Endothelial cell of umbilical vein (primary cell): ENCODE results near the gene SCLT1.

Experiments used
- EZH2 ChIP-seq: IDR thresholded peaks from 2 replicates; pipeline ENCODE4 v1.6.1; 2012; ENCODE audit warnings: borderline replicate concordance, low read depth, mild to moderate bottlenecking, moderate library complexity, low read length, inconsistent platforms; ENCODE audit not compliant: severe bottlenecking
- FOS ChIP-seq: IDR thresholded peaks from 2 replicates; pipeline ENCODE4 v1.6.1; 2011; ENCODE audit warnings: mild to moderate bottlenecking, low read length, moderate library complexity, borderline replicate concordance; ENCODE audit not compliant: insufficient read depth
- GATA2 ChIP-seq: IDR thresholded peaks from 2 replicates; pipeline ENCODE4 v1.7.0; 2011; ENCODE audit warnings: low read depth, mild to moderate bottlenecking, moderate library complexity, mixed read lengths, low read length; ENCODE audit not compliant: insufficient read length, insufficient read depth
- JUN ChIP-seq: IDR thresholded peaks from 2 replicates; pipeline ENCODE4 v1.6.1; 2011; ENCODE audit warnings: borderline replicate concordance, low read depth; ENCODE audit not compliant: insufficient read length, insufficient read depth
- MYC ChIP-seq: IDR thresholded peaks from one replicate; pipeline ENCODE4 v1.6.1; 2011; ENCODE audit warnings: mild to moderate bottlenecking, low read depth, low read length
- POLR2A ChIP-seq: IDR thresholded peaks from 2 replicates; pipeline ENCODE4 v1.6.1; 2012; ENCODE audit warnings: low read depth, mild to moderate bottlenecking, control low read depth, low read length
- POLR2AphosphoS5 ChIP-seq: IDR thresholded peaks from 2 replicates; pipeline ENCODE4 v1.6.1; 2012; ENCODE audit warnings: low read depth, mild to moderate bottlenecking, control low read depth, low read length, moderate library complexity; ENCODE audit not compliant: insufficient read depth
- TF ChIP-seq, protein P1 (sequence below), 2 donors: IDR thresholded peaks; 1 replicate in 1 of 2; 2 replicates in 1 of 2; pipeline ENCODE4 v1.5.1; 2011; ENCODE audit warnings: low read length in 2 of 2, mild to moderate bottlenecking in 2 of 2, moderate library complexity in 2 of 2, control low read depth in 1 of 2, inconsistent platforms in 1 of 2, low read depth in 1 of 2; ENCODE audit not compliant: insufficient read depth in 1 of 2; ENCODE audit errors: extremely low read depth in 1 of 2
- TF ChIP-seq, protein P2 (sequence below): IDR thresholded peaks from 2 replicates; pipeline ENCODE4 v1.6.1; 2011; ENCODE audit not compliant: insufficient read depth, insufficient read length

DNA sequence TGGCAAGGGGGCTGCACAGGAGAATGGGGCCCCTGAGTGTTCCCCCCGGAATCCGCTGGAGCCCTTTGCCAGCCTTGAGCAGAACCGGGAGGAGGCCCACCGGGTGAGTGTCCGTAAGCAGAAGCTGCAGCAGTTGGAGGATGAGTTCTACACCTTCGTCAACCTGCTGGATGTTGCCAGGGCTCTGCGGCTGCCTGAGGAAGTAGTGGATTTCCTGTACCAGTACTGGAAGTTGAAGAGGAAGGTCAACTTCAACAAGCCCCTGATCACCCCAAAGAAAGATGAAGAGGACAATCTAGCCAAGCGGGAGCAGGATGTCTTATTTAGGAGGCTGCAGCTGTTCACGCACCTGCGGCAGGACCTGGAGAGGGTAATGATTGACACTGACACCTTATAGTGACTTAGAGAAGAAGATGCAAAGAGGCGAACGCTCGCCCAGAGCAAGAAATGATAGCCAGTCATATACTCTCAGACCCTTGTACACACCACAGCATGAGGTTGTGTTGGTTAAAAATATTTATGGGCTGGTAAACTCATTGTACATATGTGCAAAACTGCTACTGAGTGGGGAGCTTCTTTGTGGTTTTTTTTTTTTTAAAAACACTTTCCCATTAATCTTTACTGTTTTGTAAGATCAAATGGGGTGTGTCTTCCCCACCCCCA is 231.4 kb downstream of the SCLT1 start:
- TF ChIP-seq POLR2A (no peak), MYC (no peak), FOS (no peak), GATA2 (no peak), EZH2 (no peak), POLR2AphosphoS5 (no peak), JUN (no peak)
- TF ChIP-seq, protein P1, sequence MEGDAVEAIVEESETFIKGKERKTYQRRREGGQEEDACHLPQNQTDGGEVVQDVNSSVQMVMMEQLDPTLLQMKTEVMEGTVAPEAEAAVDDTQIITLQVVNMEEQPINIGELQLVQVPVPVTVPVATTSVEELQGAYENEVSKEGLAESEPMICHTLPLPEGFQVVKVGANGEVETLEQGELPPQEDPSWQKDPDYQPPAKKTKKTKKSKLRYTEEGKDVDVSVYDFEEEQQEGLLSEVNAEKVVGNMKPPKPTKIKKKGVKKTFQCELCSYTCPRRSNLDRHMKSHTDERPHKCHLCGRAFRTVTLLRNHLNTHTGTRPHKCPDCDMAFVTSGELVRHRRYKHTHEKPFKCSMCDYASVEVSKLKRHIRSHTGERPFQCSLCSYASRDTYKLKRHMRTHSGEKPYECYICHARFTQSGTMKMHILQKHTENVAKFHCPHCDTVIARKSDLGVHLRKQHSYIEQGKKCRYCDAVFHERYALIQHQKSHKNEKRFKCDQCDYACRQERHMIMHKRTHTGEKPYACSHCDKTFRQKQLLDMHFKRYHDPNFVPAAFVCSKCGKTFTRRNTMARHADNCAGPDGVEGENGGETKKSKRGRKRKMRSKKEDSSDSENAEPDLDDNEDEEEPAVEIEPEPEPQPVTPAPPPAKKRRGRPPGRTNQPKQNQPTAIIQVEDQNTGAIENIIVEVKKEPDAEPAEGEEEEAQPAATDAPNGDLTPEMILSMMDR (IDR thresholded peaks at IDR 0.05; ENCODE audit: extremely low read depth in 1 of 2, insufficient read depth in 1 of 2, low read depth in 1 of 2, low read length in 2 of 2) = no peak
- TF ChIP-seq, protein P2, sequence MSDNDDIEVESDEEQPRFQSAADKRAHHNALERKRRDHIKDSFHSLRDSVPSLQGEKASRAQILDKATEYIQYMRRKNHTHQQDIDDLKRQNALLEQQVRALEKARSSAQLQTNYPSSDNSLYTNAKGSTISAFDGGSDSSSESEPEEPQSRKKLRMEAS = no peak
